ENCODE measurements around the gene TMEM151B.
A peak's percentile ranks its signal among the peaks of the same experiment; 100 is the strongest.
"Not testable (repeated sequence)": the region's sequence is repeated elsewhere in the genome, so short reads cannot be mapped to it uniquely, and the experiment has no call there.

The TMEM151B gene

DNA sequence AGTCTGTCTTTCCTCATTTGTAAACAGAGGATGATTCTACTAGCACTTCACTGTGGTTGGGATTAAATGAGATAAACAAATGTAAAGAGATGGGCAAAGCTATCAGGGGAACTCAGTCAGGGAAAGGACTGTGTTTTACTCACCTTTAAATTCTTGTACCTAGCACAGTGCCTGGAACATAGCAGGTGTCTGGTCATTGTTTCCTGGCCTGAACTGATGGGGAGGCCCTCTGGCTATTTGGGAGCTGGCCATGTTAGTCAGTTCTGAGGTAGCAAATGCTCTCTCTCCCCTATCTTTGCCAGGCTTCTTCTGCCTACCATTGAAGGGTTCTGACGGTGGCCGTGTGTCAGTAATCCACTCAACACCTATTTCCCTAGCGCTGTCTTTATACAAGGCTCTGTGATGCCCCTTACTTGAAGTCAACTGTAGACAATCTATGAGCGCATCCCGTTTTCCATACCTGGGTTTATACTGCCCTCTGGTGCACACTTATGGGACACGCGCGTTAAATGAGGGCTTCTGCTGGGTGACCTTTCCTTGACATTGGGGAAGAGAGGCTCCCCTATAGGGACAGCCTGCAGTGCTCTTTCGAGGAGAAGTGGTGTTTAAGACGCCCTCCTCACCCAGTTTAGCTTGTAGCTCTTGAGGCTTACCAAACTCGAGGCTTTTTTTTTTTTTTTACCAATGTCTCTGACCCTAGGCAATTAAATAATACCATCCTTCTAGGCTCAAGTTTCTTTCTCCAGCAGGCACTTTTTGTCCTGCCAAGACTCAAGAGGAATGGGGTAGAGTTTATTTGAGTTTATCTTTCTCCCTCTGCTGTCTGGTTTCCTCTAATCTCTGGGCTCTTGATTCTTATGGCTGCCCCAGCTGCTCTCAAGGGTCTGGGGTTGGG, 68.2 kb downstream of the TMEM151B start:
- FAIRE-seq (peak; percentile 93), DNase-seq (ENCODE audit: insufficient read length, low spot score) (peak; percentile 39)
- no peak for TF ChIP-seq POU2F2 (IDR thresholded peaks at IDR 0.05; ENCODE audit: low read depth, low read length)
- TF ChIP-seq TAF1 (IDR thresholded peaks at IDR 0.05; ENCODE audit: low read depth, low read length): no peak
- no peak for TF ChIP-seq POLR2A (IDR thresholded peaks at IDR 0.05; ENCODE audit: low read depth, low read length)
- no peak for TF ChIP-seq POLR2AphosphoS5 (IDR thresholded peaks at IDR 0.05; ENCODE audit: low read depth, low read length)
- TF ChIP-seq PAX5 (IDR thresholded peaks at IDR 0.05; ENCODE audit: insufficient read depth, low read length, severe bottlenecking): no peak
- TF ChIP-seq SPI1 (IDR thresholded peaks at IDR 0.05; ENCODE audit: low read depth, low read length): no peak

- DNase-seq (ENCODE audit: insufficient read length, low spot score) (no peak), FAIRE-seq (no peak)
- no peak for TF ChIP-seq POU2F2 (IDR thresholded peaks at IDR 0.05; ENCODE audit: low read depth, low read length)
- no peak for TF ChIP-seq SPI1 (IDR thresholded peaks at IDR 0.05; ENCODE audit: low read depth, low read length)
- no peak for TF ChIP-seq TAF1 (IDR thresholded peaks at IDR 0.05; ENCODE audit: low read depth, low read length)
- TF ChIP-seq POLR2AphosphoS5 (IDR thresholded peaks at IDR 0.05; ENCODE audit: low read depth, low read length): no peak
- TF ChIP-seq PAX5 (IDR thresholded peaks at IDR 0.05; ENCODE audit: insufficient read depth, low read length, severe bottlenecking): no peak
- no peak for TF ChIP-seq POLR2A (IDR thresholded peaks at IDR 0.05; ENCODE audit: low read depth, low read length)
Observed at GRCh38 chr6:44339301-44339700, 69.1 kb downstream of the TMEM151B start.

- FAIRE-seq: no peak
- TF ChIP-seq TAF1 (IDR thresholded peaks at IDR 0.05; ENCODE audit: low read depth, low read length): no peak
- TF ChIP-seq PAX5 (IDR thresholded peaks at IDR 0.05; ENCODE audit: insufficient read depth, low read length, severe bottlenecking): no peak
- TF ChIP-seq POLR2A (IDR thresholded peaks at IDR 0.05; ENCODE audit: low read depth, low read length): no peak
- no peak for TF ChIP-seq POU2F2 (IDR thresholded peaks at IDR 0.05; ENCODE audit: low read depth, low read length)
- TF ChIP-seq SPI1 (IDR thresholded peaks at IDR 0.05; ENCODE audit: low read depth, low read length): no peak
- no peak for TF ChIP-seq POLR2AphosphoS5 (IDR thresholded peaks at IDR 0.05; ENCODE audit: low read depth, low read length)
- no peak for DNase-seq (ENCODE audit: insufficient read length, low spot score)
Observed at GRCh38 chr6:44339763-44340625, 69.7 kb downstream of the TMEM151B start.

GRCh38 chr6:44341095-44341890, 71.0 kb downstream of the TMEM151B start:
- FAIRE-seq (no peak), DNase-seq (ENCODE audit: insufficient read length, low spot score) (no peak)
- TF ChIP-seq POLR2AphosphoS5 (IDR thresholded peaks at IDR 0.05; ENCODE audit: low read depth, low read length): no peak
- TF ChIP-seq SPI1 (IDR thresholded peaks at IDR 0.05; ENCODE audit: low read depth, low read length): no peak

- no peak for TF ChIP-seq POU2F2 (IDR thresholded peaks at IDR 0.05; ENCODE audit: low read depth, low read length)
- TF ChIP-seq SPI1 (IDR thresholded peaks at IDR 0.05; ENCODE audit: low read depth, low read length): no peak
- TF ChIP-seq PAX5 (IDR thresholded peaks at IDR 0.05; ENCODE audit: insufficient read depth, low read length, severe bottlenecking): no peak
- TF ChIP-seq POLR2A (IDR thresholded peaks at IDR 0.05; ENCODE audit: low read depth, low read length): no peak
- no peak for TF ChIP-seq TAF1 (IDR thresholded peaks at IDR 0.05; ENCODE audit: low read depth, low read length)
- TF ChIP-seq POLR2AphosphoS5 (IDR thresholded peaks at IDR 0.05; ENCODE audit: low read depth, low read length): no peak
- DNase-seq (ENCODE audit: insufficient read length, low spot score) (no peak), FAIRE-seq (no peak)
Observed at GRCh38 chr6:44342052-44342451, 71.8 kb downstream of the TMEM151B start.

DNA sequence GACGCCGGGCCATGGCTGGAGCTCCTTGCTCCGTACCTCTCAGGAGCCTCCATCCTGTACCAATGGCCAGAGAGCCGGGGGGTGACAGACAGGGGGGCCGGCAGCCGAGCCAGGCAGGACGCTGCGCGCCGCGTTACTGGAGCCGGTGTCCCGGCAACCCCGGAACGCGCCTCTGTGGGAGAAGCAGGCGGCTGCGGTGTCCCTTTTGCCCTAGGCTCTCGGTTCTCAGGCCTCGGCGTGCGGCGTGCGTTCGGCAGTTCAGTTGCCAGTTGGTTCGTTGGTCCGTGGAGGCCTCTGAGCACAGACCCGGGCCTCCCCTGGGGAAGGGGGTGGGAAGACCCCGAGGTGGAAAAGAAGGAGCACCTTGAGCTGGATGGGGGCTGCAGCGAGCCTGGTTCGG, 72.2 kb downstream of the TMEM151B start, which contains the start of gene SPATS1:
SPATS1 (plus strand) TSS at position 162 of the 400 bp plus-strand sequence. CDS start 446 bp downstream, outside the sequence.
- no peak for TF ChIP-seq TAF1 (IDR thresholded peaks at IDR 0.05; ENCODE audit: low read depth, low read length)
- TF ChIP-seq POU2F2 (IDR thresholded peaks at IDR 0.05; ENCODE audit: low read depth, low read length): no peak
- TF ChIP-seq POLR2AphosphoS5 (IDR thresholded peaks at IDR 0.05; ENCODE audit: low read depth, low read length): no peak
- TF ChIP-seq PAX5 (IDR thresholded peaks at IDR 0.05; ENCODE audit: insufficient read depth, low read length, severe bottlenecking): no peak
- TF ChIP-seq POLR2A (IDR thresholded peaks at IDR 0.05; ENCODE audit: low read depth, low read length): no peak
- TF ChIP-seq SPI1 (IDR thresholded peaks at IDR 0.05; ENCODE audit: low read depth, low read length): no peak
- FAIRE-seq: no peak
- no peak for DNase-seq (ENCODE audit: insufficient read length, low spot score)

GRCh38 chr6:44346818-44347217, 76.6 kb downstream of the TMEM151B start:
- FAIRE-seq; DNase-seq (ENCODE audit: insufficient read length, low spot score): not testable (repeated sequence)

- DNase-seq (ENCODE audit: insufficient read length, low spot score): no peak
- no peak for FAIRE-seq
- TF ChIP-seq POLR2A (IDR thresholded peaks at IDR 0.05; ENCODE audit: low read depth, low read length): no peak
- TF ChIP-seq POLR2AphosphoS5 (IDR thresholded peaks at IDR 0.05; ENCODE audit: low read depth, low read length): no peak
- TF ChIP-seq TAF1 (IDR thresholded peaks at IDR 0.05; ENCODE audit: low read depth, low read length): no peak
- TF ChIP-seq POU2F2 (IDR thresholded peaks at IDR 0.05; ENCODE audit: low read depth, low read length): no peak
- TF ChIP-seq SPI1 (IDR thresholded peaks at IDR 0.05; ENCODE audit: low read depth, low read length): no peak
- TF ChIP-seq PAX5 (IDR thresholded peaks at IDR 0.05; ENCODE audit: insufficient read depth, low read length, severe bottlenecking): no peak
Observed at GRCh38 chr6:44349904-44350649, 79.8 kb downstream of the TMEM151B start.

DNA sequence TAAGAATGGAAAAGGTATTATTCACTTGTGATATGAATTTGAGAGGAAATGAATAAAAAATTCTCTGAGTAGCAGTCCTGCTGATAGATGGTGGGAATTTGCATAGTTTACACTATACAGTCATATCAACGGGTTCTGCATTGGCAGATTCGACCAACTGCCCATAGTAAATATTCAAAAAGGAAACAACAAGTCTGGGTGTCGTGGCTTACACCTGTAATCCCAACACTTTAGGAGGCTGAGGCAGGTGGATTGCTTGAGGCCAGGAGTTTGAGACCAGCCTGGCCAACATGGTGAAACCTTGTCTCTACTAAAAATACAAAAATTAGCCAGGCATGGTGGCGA, 80.4 kb downstream of the TMEM151B start:
- not testable (repeated sequence) for DNase-seq (ENCODE audit: insufficient read length, low spot score); FAIRE-seq
